Loucy (cell line): ENCODE measurements around the gene NMNAT2.

Experiments
- CTCF ChIP-seq: fragments of 200-600 bp; sonication (generic); conservative IDR thresholded peaks from 2 replicates; pipeline ENCODE4 v1.5.1; 2014; ENCODE audit warnings: mild to moderate bottlenecking, antibody characterized with exemption, low read length
- EZH2phosphoT487 ChIP-seq: fragments of 200-600 bp; IDR thresholded peaks from 2 replicates; pipeline ENCODE4 v1.6.1; 2018; ENCODE audit warnings: antibody characterized with exemption, mild to moderate bottlenecking, moderate library complexity, borderline replicate concordance

GRCh38 chr1:183200451-183200850, 217.7 kb downstream of the NMNAT2 start:
- TF ChIP-seq CTCF (no peak), EZH2phosphoT487 (no peak)
